NCI-H1105 (cell line): Measurements from ENCODE around the gene FARS2.

Experiments used
- DNase-seq: peaks from one replicate; lab custom pipeline; 2025; lab: John Stamatoyannopoulos, UW

Gene FARS2

GRCh38 chr6:5287205-5287965, 26.1 kb downstream of the FARS2 start:
- no peak for DNase-seq

GRCh38 chr6:5287966-5288297, 26.6 kb downstream of the FARS2 start:
- DNase-seq, result no peak

DNA sequence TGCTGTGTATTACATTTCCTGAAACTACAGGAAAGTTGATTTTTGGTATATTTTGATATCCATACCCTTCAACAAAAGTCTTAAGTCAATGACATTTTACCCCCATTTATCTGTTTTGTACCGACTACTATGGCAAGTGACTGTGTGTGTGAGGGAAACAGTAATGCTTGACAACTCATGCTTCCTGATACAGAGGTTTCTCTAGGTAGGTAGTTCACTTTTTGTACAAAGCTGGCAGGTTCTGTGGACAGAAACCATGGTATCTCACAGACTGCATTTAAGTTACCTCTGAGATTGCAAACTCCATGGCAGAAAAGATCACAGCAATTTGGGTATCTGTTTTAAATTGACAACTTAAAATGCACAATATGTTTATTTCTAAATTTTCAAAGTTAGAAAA, 28.8 kb downstream of the FARS2 start:
- no peak for DNase-seq

GRCh38 chr6:5290500-5290899, 29.2 kb downstream of the FARS2 start:
- no peak for DNase-seq

DNA sequence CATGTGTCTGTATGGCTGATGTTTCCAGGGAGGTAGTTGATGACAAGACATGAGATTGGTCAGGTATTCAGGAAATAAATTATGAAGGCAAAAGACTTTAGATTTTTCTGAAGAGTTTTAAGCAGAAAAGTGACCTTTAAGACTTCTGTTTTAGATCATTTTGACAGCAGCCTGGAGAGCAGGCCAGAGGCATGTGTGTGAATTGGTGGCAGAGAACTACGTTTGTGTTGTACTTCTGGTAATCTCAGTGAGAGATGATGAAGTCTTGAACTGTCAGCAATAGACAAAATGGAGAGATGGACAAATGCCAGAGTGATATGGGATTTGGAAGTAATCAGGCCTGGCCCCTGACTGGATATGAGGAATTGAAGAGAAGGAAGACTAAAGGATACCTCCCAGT, 30.8 kb downstream of the FARS2 start:
- no peak for DNase-seq

DNA sequence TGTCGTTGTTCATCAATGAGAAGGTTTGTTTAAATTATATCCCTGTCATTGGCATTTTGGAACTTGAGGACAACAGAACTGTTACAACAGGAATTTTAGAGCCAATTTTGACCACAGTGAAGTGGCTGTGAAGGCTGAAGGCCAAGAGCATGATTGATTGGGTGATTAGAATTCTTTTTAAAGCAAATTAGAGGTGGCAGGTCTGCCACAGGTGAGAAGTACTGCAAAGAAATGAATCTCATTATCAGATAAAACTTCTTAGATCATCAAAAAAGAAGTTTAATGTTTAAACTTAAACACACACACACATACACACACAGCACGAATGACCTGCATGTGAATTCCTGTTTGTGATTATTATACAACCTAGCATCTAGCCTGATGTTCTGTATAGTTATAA, 32.4 kb downstream of the FARS2 start:
- DNase-seq, result no peak

GRCh38 chr6:5294392-5295211, 33.3 kb downstream of the FARS2 start:
- DNase-seq, result no peak

GRCh38 chr6:5295623-5296022, 34.3 kb downstream of the FARS2 start:
- no peak for DNase-seq

GRCh38 chr6:5300206-5300764, 39.0 kb downstream of the FARS2 start:
- no peak for DNase-seq

DNA sequence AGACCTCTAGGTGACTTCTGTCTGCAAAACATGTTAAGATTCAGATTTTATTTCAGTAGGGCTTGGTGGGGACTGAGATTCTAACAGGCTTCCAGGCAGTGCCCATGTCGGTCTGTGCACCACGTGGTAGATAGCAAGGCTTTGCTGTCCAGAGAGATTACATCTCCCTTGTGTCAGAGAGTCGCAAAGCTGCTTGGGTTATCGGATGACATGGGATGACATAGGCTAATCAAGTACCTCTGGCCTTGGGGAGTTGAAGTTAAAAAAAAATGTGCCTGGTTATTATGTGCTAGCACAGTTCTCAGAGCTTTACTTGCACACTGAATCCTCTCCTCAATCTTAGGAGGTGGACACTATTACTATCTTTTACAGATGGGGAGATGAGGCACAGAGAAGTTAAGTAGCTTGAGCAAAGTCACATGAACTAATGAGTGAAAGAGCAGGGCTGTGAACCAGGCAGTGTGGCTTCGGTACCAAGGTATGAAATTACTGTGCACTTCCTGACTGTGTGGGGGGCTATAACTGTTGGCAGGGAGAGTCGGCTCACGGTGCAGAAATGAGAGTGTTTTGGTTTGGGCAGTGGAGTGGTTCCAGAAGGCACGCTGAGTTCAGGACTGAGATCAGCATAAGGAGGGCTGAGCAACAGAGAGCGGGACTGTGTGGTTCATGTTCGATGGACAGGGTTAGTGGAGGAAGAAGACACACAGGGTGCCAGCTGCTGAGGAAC, 41.1 kb downstream of the FARS2 start:
- DNase-seq, result no peak

- DNase-seq, result no peak
Observed at GRCh38 chr6:5302995-5303622, 41.8 kb downstream of the FARS2 start.

DNA sequence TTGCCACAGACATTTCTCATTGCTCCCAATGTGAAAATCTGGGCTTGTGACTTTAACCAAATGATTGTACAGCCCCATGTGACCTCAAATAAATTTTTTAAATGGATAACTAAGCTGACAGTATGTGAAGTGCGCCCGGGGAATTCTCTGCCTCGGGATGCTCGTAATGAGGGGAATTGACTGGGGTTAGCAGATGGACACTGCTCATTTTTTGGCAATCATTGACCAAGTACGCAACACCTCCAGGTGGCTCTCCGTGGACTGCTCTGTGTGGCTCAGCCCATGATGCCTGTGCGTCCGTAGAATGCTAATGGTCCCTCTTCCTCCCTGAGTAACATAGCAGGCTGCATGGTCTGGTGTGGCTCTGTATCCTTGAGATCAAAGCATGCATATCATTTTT, 42.4 kb downstream of the FARS2 start:
- DNase-seq, result no peak

DNA sequence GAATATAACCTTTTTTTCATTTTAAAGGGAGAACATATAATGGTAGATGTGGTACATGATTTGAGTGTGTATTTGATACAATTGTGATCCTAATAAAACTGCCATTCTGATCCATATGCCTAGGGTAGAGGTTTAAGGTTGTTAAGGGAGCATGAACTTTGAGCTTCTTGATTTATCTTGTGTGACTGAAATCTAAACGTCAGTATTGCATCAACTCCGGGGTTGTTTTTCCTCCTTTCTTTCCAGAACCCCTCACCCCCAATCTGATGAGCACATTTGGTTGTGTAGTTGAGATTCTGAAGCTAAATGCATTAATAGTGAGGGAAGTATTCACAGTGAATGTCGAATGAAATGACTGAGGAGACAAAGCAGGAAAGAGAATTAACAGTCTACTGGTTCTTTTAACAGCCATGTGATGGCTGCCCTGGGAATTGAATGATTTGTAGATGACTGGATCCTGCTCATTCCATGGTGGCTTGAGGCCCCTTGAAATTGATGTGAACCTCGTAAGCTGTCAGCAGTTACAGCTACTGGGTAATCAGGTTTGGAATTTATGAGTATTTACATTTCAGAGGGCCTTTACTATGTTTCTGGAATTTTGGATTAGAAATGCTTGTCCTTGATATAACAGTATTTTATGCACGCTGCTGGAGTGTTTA, 44.8 kb downstream of the FARS2 start:
- no peak for DNase-seq

DNA sequence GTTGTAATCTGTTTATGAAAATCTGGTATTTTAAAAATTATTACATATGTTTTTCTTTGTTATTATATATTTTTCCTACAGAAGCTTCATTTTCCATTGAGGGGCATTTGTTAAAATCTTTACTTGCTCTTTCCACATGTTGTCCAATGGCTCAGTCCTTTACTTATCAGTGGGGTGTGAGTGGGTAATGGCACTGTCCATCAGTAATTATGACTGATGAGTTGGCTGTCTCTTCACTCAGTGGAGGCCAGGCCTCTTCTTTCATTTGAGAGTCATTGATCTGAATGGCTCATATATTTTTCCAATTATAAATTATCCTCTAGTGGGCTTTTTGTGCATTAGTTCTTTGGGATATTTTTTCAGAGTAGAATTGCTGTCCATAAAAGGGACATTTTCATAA, 45.7 kb downstream of the FARS2 start:
- DNase-seq, result no peak

GRCh38 chr6:5308066-5308465, 46.8 kb downstream of the FARS2 start:
- no peak for DNase-seq

DNA sequence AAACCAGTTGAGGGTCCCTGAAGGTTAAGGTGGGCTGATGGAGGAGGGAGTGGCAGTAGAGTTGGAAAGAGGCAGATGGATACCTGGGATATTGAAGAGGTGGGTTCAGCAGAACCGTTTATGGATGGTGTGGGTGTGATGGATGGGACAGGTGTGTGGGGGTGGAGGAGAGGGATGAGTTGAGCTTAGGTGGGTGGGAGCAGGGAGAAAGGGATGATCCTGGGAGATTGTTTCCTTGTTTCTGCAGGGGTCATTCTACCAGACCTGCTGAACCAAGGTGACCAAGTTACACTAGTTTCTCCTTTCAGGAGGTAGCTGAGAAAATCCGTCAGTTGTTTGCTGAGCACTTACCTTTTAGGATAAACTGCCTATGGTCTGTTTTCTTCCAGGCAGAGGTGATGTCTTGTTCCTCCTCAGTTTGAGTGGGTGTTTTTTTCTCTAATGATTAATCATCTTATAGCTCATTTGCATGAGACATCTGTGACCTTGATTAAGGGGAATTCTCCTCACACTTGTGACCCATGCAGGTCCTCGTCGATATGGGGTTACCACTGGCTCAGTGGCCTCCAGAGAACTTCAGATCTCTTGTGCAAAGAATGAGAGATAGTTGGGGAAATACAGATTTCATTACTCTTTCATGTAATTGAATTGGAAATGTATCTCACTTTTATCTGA, 53.0 kb downstream of the FARS2 start:
- no peak for DNase-seq

- no peak for DNase-seq
Observed at GRCh38 chr6:5315881-5316280, 54.6 kb downstream of the FARS2 start.

DNA sequence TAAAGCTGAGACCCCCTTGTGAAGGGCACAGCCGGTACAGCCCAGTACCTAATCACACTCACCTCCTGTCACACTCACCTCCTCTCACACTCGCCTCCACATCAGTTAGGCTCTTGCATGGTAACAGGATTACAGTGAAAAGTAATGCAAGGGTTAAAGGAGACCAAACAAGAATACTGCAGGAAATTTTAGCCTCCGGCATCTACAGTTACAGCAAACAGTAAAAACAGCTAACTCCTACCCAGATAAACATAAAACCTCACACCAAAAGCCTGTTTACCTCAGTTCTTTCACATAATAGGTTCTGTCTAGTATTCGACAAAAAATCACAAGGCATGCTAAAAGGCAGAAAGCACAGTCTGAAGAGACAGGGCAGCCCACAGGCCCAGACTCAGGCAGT, 55.6 kb downstream of the FARS2 start:
- DNase-seq, result no peak

GRCh38 chr6:5318617-5319272, 57.4 kb downstream of the FARS2 start:
- no peak for DNase-seq

GRCh38 chr6:5323979-5324378, 62.7 kb downstream of the FARS2 start:
- DNase-seq, result no peak

DNA sequence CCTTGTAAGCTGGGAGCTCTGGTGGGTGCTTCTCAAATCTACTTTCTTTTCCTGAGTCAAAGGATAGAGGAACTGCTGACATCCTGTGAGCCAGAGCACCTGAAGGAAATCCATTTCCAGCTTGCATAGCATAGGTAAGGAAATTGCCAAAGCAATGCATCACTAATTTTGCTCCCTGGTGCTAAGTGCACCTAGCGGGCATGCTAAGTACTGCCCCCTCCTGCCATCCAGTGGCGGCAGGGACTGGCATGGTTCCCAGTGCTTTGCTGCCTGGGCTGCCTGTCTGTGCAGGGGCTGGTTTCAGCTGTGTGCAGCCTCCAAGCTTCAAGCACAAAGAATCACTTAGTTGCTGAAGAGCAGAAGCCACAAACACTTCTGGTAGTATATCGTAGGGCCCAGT, 63.9 kb downstream of the FARS2 start:
- no peak for DNase-seq
